ENCODE results near the gene OR13D1.

DNA sequence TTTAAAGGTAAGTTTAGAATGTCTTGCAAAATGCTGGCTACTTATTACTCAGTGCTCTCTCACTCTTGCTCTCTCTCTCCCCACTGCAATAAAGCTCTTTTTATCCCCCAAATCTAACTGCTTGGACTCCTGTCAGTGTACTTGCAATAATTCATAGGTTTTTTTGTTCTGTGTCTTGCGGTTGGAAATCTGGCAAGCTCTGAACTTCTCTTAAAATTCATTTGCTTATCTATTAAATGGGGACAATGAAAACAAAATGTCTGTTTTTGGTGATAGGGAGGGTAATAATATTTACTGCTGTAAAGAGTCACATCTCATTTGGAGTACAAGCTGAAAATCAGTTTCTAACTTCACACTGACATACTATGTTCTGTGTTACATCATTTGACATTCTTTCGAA is 18.7 kb upstream of the OR13D1 start:
- TF ChIP-seq EP300 (conservative IDR thresholded peaks at IDR 0.05; ENCODE audit: poor library complexity, severe bottlenecking) = no peak
- TF ChIP-seq, protein P1, sequence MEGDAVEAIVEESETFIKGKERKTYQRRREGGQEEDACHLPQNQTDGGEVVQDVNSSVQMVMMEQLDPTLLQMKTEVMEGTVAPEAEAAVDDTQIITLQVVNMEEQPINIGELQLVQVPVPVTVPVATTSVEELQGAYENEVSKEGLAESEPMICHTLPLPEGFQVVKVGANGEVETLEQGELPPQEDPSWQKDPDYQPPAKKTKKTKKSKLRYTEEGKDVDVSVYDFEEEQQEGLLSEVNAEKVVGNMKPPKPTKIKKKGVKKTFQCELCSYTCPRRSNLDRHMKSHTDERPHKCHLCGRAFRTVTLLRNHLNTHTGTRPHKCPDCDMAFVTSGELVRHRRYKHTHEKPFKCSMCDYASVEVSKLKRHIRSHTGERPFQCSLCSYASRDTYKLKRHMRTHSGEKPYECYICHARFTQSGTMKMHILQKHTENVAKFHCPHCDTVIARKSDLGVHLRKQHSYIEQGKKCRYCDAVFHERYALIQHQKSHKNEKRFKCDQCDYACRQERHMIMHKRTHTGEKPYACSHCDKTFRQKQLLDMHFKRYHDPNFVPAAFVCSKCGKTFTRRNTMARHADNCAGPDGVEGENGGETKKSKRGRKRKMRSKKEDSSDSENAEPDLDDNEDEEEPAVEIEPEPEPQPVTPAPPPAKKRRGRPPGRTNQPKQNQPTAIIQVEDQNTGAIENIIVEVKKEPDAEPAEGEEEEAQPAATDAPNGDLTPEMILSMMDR (IDR thresholded peaks at IDR 0.05; ENCODE audit: poor library complexity, severe bottlenecking) = no peak
- TF ChIP-seq EZH2 (IDR thresholded peaks at IDR 0.05; ENCODE audit: borderline replicate concordance, insufficient read depth, low read length, poor library complexity, severe bottlenecking) = no peak
- no peak for TF ChIP-seq POLR2AphosphoS5 (IDR thresholded peaks at IDR 0.05)

Measured in neural cell (in vitro differentiated cells).